Adrenal gland (tissue), 12 donors: ENCODE data around the gene HAGH. TPM values are rescaled to one million over a fixed set of nuclear protein-coding genes. Genes with fewer than 3 reads are reported as not detected.

Experiments
- DNase-seq, 7 donors: peaks; one replicate each; pipeline ENCODE4 v3.0.0-alpha.2; 2019 to 2020
- H3K27ac ChIP-seq, 5 donors: fragments of 200-600 bp; sonication (generic) in 4 of 5; 1 replicate in 3 of 5; 2 replicates in 2 of 5; pipeline versions ENCODE4 v1.5.1 to v1.8.0; 2016 to 2020; ENCODE audit warnings: mild to moderate bottlenecking in 1 of 5
- H3K27me3 ChIP-seq: fragments of 200-600 bp; 2 replicates; pipeline ENCODE4 v1.8.0; 2021
- H3K36me3 ChIP-seq, 2 donors: fragments of 200-600 bp; replicated peaks in 1 of 2; 1 replicate in 1 of 2; 2 replicates in 1 of 2; pipeline versions ENCODE4 v1.5.1 to v1.8.0; 2018 to 2022
- H3K4me1 ChIP-seq, 2 donors: fragments of 200-600 bp; replicated peaks in 1 of 2; 1 replicate in 1 of 2; 2 replicates in 1 of 2; pipeline versions ENCODE4 v1.5.1 to v1.8.0; 2018 to 2021
- H3K4me3 ChIP-seq, 4 donors: fragments of 200-600 bp; sonication (generic) in 3 of 4; one replicate each; pipeline ENCODE4 v1.5.1; 2016 to 2018
- H3K9me3 ChIP-seq, 3 donors: fragments of 200-600 bp; sonication (generic) in 1 of 3; replicated peaks in 1 of 3; 1 replicate in 2 of 3; 2 replicates in 1 of 3; pipeline versions ENCODE4 v1.5.1 to v1.8.0; 2016 to 2021
- CTCF ChIP-seq, 6 experiments: fragments of 450-650 bp in 4 of 6; fragments of 200-600 bp in 2 of 6; sonication (generic) in 1 of 6; IDR thresholded peaks; 1 replicate in 5 of 6; 2 replicates in 1 of 6; pipeline versions ENCODE4 v1.5.1 to v1.8.0; 2016 to 2021; ENCODE audit warnings: antibody characterized with exemption in 6 of 6, mild to moderate bottlenecking in 2 of 6, moderate library complexity in 1 of 6
- POLR2A ChIP-seq, 2 donors: fragments of 450-650 bp; IDR thresholded peaks; one replicate each; pipeline ENCODE4 v1.6.1; 2017; ENCODE audit warnings: antibody characterized with exemption in 2 of 2, mild to moderate bottlenecking in 2 of 2, moderate library complexity in 1 of 2
- WGBS, 4 donors: extraction: QIAGEN DNeasy Blood & Tissue Kit in 2 of 4; methylation state at CpG; one replicate each; pipeline versions ENCODE4 v1.1.5 to v1.1.7; 2013 to 2017; 5-methylcytosine and 5-hydroxymethylcytosine counted together
- intact Hi-C, 2 donors: fragments of 100-400 bp; cut with DNase I; formaldehyde crosslinking; loops; one replicate each; pipeline versions ENCODE4 v1.14.1 to v1.15.0; 2022 to 2023
- polyA plus RNA-seq, 3 donors: library from polyadenylated mRNA; stranded (reverse); fragments of 200-250 nt in 2 of 3; fragments of 350-450 nt in 1 of 3; fragmentation: Illumina TruSeq in 1 of 3; extraction: RNeasy Lipid Tissue Mini Kit (QIAGEN cat#74804) in 1 of 3; gene quantifications; one replicate each; pipeline ENCODE4 v1.2.3, GENCODE V29; 2013 to 2014
- total RNA-seq, 9 donors: library from RNA; depleted of rRNA in 4 of 9; stranded (reverse); fragments of >200 nt in 4 of 9; fragments of 120-200 nt in 1 of 9; fragmentation: NEBNext Ultra II Directional in 1 of 9; extraction: Animal tissue kit (Norgen Biotek cat#: 25700) in 1 of 9; gene quantifications; one replicate each; pipeline versions ENCODE4 v1.1.0 to v1.2.4, GENCODE V29; 2013 to 2023
- donor health status: healthy with polysubstance abuse.
- donor health status: Bipolar disorder and iron deficiency.
- donor health status: DM: yes; HTN: yes; CAD: no.
- donor health status: DM: no; HTN: no; CAD: no.
- donor health status: DM: no; HTN: no; CAD: no.
- donor health status: DM: yes; HTN: yes; CAD: no.

Gene HAGH
- total and polyA plus RNA-seq, 12 donors = 75.3 to 318 (median 170) TPM

- 93 to 94% (median 93%) methylated on average over 8 to 25 of the region's 25 CpGs for WGBS, 4 donors
- TF ChIP-seq POLR2A (IDR thresholded peaks at IDR 0.05) (no peak), CTCF (IDR thresholded peaks at IDR 0.05) (no peak)
- H3K36me3 ChIP-seq = peaks cover 0 to 32% of the 10 kb centered on the region in 2 donors
- H3K4me3 ChIP-seq = no peak overlapping the region
- H3K27ac ChIP-seq = no peak overlapping the region
- intact Hi-C loops = no loop called here
- no peaks in the 10 kb centered on the region for H3K9me3 ChIP-seq
- DNase-seq = no peak
- no peaks in the 10 kb centered on the region for H3K4me1 ChIP-seq
- no peaks in the 10 kb centered on the region for H3K27me3 ChIP-seq
These were observed 37.0 kb downstream of the HAGH start for GRCh38 chr16:1789643-1790045.

DNA sequence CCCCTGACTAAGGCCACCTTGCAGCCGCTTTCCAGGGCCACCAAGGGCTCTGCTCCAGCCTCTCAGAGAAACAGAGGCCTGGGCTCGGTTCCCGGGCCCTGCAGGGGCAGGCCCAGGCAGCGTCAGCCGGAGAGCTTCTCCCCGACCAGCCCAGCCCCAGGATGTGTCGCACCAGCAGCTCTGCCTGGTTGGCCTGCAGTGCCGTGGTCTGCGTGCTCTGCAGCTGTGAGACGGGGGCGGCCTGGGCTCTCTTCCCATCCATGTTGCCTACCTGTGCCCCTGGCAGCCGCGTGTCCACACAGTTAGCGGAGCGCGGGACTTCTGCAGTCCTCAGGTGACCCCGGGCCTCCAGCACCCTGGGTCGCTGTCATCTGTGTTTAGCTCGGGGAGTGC lies 37.9 kb downstream of the HAGH start:
- Histone ChIP-seq H3K27ac (no peak overlapping the region), H3K36me3 (peaks cover 0 to 32% of the 10 kb centered on the region in 2 donors), H3K4me3 (no peak overlapping the region), H3K27me3 (no peaks in the 10 kb centered on the region), H3K4me1 (no peaks in the 10 kb centered on the region), H3K9me3 (no peaks in the 10 kb centered on the region)
- WGBS, 4 donors = 58 to 73% (median 67%) methylated on average over 12 to 19 of the region's 19 CpGs
- DNase-seq = peak in 4 of 7 donors; percentile 19 to 22 (median 20)
- intact Hi-C loops = no loop called here
- TF ChIP-seq CTCF (IDR thresholded peaks at IDR 0.05) = no peak
- no peak for TF ChIP-seq POLR2A (IDR thresholded peaks at IDR 0.05)

DNA sequence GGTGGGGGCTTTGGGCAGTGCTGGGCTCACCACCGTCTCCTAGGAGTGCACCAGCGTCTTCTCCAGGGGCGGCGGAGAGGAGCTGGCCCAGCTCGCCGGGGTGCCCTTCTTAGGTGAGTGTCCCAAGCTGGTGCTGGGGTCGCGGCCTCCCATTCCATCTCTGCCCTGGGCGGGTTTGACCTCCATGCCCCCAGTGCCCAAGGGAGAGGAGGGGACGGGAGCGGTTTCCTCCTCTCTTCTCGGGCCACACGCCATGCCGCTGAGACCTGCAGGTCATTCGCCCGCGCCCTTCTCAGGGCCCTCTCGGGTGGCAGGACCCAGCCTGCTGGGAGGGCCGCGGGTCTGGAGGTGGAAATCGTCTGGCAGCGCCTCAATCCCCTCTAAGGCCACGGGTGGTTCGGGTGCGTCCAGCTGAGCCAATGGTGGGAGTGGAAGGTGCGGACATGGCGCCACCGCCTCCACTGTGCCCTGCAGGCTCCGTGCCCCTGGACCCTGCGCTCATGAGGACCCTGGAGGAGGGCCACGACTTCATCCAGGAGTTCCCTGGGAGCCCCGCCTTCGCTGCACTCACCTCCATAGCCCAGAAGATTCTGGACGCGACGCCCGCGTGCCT lies 38.4 kb downstream of the HAGH start:
- TF ChIP-seq POLR2A (IDR thresholded peaks at IDR 0.05) (no peak), CTCF (IDR thresholded peaks at IDR 0.05) (no peak)
- DNase-seq = peak in 2 of 7 donors; percentile 20 to 22
- H3K27ac ChIP-seq = no peak overlapping the region
- H3K36me3 ChIP-seq = peaks cover 0 to 32% of the 10 kb centered on the region in 2 donors
- H3K27me3 ChIP-seq = no peaks in the 10 kb centered on the region
- no peaks in the 10 kb centered on the region for H3K9me3 ChIP-seq
- intact Hi-C loops = no loop called here
- H3K4me1 ChIP-seq = no peaks in the 10 kb centered on the region
- no peak overlapping the region for H3K4me3 ChIP-seq
- 79 to 90% (median 86%) methylated on average over 6 to 38 of the region's 38 CpGs for WGBS, 4 donors

- peaks cover 0 to 32% of the 10 kb centered on the region in 2 donors for H3K36me3 ChIP-seq
- 92 to 93% (median 92%) methylated on average over 12 to 44 of the region's 44 CpGs for WGBS, 4 donors
- TF ChIP-seq CTCF (IDR thresholded peaks at IDR 0.05) = no peak
- no peak for TF ChIP-seq POLR2A (IDR thresholded peaks at IDR 0.05)
These were observed 39.1 kb downstream of the HAGH start for GRCh38 chr16:1787322-1788094.

More at GRCh38 chr16:1787322-1788094, 39.1 kb downstream of the HAGH start:
- peak in 3 of 7 donors; percentile 8 to 22 (median 18) for DNase-seq
- Histone ChIP-seq H3K4me1 (no peaks in the 10 kb centered on the region), H3K27me3 (no peaks in the 10 kb centered on the region), H3K9me3 (no peaks in the 10 kb centered on the region), H3K4me3 (no peak overlapping the region), H3K27ac (no peak overlapping the region)
- intact Hi-C loops = no loop called here
